IPS-18c (cell line): ENCODE measurements around the gene DLG2.

Source experiments
- H3K4me3 ChIP-seq: 2 replicates; pipeline ENCODE4 v1.7.0; 2013; ENCODE audit warnings: low read depth, mild to moderate bottlenecking, low read length, moderate library complexity; ENCODE audit not compliant: insufficient read depth
- H3K9me3 ChIP-seq: one replicate; pipeline ENCODE4 v1.6.1; 2013; ENCODE audit warnings: mild to moderate bottlenecking, low read length, moderate library complexity; ENCODE audit not compliant: control insufficient read depth, insufficient read depth

DLG2 gene

DNA sequence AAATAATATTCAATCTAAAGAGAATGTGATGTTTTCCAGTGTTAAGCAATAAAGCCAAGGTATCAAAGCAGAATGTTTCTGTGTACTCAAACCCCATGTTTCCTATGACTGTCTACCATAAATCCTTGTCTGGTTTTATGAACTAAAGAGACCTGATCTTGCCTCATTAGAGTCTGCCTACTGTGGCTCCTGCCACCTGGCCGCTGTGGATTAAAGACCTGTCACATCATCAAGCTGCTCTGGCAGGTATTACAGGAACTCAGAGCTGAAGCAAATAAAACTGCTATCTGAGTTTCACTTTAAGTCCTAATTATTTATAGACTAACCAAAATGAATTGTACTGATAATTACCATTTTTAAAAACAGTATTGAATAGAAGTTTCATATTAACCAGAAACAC lies 2133.2 kb downstream of the DLG2 start:
- H3K4me3 ChIP-seq, result no peak overlapping the region
- no peaks in the 10 kb centered on the region for H3K9me3 ChIP-seq

GRCh38 chr11:83493034-83493433 lies 2134.1 kb downstream of the DLG2 start:
- Histone ChIP-seq H3K9me3 (no peaks in the 10 kb centered on the region), H3K4me3 (no peak overlapping the region)

- Histone ChIP-seq H3K4me3 (no peak overlapping the region), H3K9me3 (no peaks in the 10 kb centered on the region)
Measured at GRCh38 chr11:83483808-83484207, 2143.3 kb downstream of the DLG2 start.

DNA sequence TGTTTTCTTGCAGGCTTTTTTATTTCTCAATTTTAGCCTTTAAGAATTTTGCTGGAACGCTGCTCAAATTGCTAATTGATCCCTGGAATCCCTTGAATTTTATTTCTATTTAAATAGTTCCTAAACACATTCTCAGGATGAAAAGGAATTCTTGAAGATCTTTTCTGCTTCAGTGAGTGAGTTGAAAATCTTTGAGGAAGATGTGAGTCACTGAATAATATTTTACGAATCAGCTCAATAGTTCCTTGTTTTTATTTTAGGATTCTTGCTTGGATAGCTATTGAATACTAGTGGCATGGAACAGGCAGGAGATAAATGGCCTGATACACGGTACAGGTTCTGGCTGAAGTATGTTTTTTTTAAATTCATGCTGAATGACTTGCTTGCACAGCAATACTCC lies 2146.3 kb downstream of the DLG2 start:
- no peak overlapping the region for H3K4me3 ChIP-seq
- no peaks in the 10 kb centered on the region for H3K9me3 ChIP-seq

- H3K4me3 ChIP-seq, result no peak overlapping the region
- no peaks in the 10 kb centered on the region for H3K9me3 ChIP-seq
Measured at GRCh38 chr11:83480251-83480650, 2146.9 kb downstream of the DLG2 start.

GRCh38 chr11:83477772-83478171 lies 2149.4 kb downstream of the DLG2 start:
- no peaks in the 10 kb centered on the region for H3K9me3 ChIP-seq
- no peak overlapping the region for H3K4me3 ChIP-seq

GRCh38 chr11:83475760-83476159 lies 2151.4 kb downstream of the DLG2 start:
- no peak overlapping the region for H3K4me3 ChIP-seq
- no peaks in the 10 kb centered on the region for H3K9me3 ChIP-seq

GRCh38 chr11:83473743-83474142 lies 2153.4 kb downstream of the DLG2 start:
- no peaks in the 10 kb centered on the region for H3K9me3 ChIP-seq
- no peak overlapping the region for H3K4me3 ChIP-seq

DNA sequence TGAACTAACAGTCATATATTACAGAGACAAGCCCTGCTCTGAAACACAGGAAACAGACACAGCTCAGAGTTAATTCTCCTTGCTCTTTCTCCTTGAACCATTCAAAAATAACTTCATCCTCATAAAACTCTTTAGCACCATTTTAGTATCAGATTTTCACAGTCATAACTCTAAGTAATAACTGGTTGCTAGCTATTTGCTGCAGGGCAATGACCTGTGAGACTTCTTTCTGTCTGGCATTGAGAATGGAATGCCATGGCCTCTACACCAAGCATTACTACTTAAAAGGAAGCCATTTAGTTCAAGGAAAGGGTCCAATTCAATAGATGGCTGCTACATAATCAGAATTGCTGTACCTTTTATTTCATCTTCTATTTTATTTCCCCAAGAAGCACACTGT lies 2154.3 kb downstream of the DLG2 start:
- Histone ChIP-seq H3K9me3 (no peaks in the 10 kb centered on the region), H3K4me3 (no peak overlapping the region)

GRCh38 chr11:83471831-83472727 lies 2155.1 kb downstream of the DLG2 start:
- Histone ChIP-seq H3K9me3 (no peaks in the 10 kb centered on the region), H3K4me3 (no peak overlapping the region)

- no peak overlapping the region for H3K4me3 ChIP-seq
Measured at GRCh38 chr11:83467837-83468236, 2159.3 kb downstream of the DLG2 start.

DNA sequence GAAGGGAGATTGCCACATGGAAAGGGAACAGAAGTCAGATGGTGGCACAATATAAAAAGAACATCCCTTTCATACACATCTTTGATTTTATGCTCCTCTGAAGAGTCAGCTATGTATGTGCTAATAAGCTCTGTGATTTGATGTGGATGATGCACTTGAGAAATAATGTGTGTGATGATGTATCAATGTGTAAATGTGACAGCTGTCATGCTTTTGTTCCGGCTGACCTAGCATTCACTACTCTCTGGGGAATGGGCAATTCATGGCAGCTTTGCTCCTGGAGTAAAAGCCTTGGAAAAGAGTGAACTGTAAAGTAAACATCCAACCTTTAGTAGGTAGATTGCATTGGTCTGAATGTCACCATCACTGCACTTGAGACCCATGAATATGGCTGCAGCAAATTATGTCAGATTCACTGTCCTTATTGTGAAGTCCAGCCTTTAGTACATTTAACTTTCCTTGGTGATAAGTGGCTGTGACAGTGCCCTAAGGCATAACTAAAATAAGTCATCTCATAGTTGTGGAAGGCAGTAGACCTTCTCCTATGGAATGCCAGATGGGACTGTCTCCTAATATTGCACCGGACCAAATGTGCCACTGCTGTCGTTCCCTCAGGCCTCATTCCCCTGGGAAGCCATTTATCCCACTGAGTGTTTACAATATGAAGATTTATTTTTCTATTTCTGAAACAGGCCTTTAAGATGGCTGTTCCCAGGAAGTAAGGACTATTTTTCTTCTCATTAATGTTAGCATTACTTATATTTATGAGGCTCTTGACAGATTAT lies 2162.8 kb downstream of the DLG2 start:
- H3K9me3 ChIP-seq, result no peaks in the 10 kb centered on the region

More at GRCh38 chr11:83467837-83468236, 2159.3 kb downstream of the DLG2 start:
- no peaks in the 10 kb centered on the region for H3K9me3 ChIP-seq

DNA sequence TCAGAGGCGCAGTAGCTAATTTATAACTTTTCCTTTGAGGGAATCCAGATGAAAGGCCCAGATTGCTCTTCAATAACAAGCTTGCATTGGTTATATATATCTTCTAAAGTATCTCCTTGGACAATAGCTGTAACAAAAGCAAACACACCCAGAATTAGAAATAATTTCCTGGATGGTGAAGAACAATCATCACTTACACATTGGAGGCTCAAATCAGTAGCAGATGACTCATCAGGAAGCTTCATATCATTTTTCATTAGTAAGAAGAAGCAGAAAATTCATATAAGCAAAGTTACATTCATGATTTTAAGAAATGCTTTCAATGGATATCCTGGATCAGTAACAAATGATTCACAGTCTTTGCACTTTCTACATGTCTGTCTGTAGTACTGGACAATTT lies 2167.3 kb downstream of the DLG2 start:
- Histone ChIP-seq H3K9me3 (no peaks in the 10 kb centered on the region), H3K4me3 (no peak overlapping the region)

More for the DNA sequence above, 2162.8 kb downstream of the DLG2 start:
- no peak overlapping the region for H3K4me3 ChIP-seq

- Histone ChIP-seq H3K4me3 (no peak overlapping the region), H3K9me3 (no peaks in the 10 kb centered on the region)
Measured at GRCh38 chr11:83456566-83456965, 2170.6 kb downstream of the DLG2 start.

DNA sequence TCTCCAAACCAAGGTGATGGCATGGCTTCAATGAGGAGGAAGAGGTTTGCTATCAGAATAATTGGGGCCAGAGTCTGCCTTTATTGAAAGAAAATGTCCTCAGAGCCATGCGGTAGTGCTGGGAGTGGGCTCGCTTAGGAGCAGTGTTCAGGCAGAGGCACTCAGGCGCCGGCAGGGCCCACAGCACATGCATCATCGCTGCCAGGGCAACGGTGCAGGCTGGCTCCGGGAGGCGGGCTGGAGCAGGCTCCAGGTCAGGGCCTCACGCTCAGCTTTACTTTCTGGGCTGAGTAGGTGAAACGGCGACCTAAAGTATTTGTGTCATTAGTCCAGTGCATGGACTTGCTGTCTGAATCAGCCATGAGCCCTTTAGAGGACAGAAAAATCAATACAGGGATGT lies 2171.1 kb downstream of the DLG2 start:
- Histone ChIP-seq H3K4me3 (no peak overlapping the region), H3K9me3 (no peaks in the 10 kb centered on the region)

DNA sequence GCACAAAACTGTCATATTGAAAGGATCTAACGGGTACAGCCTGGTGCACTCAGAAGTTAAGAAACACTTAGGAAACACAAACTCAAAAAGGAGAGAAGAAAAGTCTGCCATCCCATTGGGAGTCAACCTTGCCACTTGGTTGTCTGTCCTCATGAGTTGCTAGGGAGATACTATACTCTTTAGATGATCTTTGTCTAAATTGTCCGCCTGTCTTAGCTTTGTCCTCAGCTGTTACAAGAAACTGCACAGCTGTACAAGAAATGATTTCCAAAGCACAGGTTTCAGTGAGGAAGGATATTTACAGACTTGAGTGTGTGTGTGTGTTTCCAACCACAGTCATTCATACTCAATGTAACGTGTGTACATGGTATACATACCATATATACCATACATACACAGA lies 2171.8 kb downstream of the DLG2 start:
- Histone ChIP-seq H3K9me3 (no peaks in the 10 kb centered on the region), H3K4me3 (no peak overlapping the region)

GRCh38 chr11:83454674-83455073 lies 2172.5 kb downstream of the DLG2 start:
- no peak overlapping the region for H3K4me3 ChIP-seq
- no peaks in the 10 kb centered on the region for H3K9me3 ChIP-seq

DNA sequence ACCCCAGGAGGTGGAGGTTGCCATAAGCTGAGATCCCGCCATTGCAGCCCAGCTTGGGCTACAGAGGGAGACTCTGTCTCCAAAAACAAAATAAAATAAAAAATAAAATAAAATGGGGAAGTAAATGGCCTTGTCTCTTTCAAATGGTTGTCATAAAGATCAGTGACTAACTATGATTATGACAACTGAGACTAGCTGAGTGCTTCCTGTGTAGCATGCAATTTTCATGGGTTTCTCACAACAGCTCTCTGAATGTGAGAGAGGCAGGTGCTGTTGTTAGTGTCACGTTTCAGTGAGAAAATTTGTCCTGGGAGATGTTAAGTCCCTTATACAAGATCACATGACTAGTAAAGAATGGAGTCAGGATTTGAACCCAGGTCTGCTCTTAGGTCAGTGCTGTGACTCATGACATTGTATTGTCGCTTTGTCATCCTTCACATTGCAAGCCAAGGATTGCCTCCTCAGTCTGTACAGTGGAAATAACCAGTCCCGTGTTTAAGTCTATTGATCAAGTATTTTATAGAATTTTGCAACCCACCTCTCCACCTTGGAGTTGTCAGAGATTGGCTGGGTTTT lies 2177.7 kb downstream of the DLG2 start:
- H3K4me3 ChIP-seq, result no peak overlapping the region
- H3K9me3 ChIP-seq, result peaks cover 4% of the 10 kb centered on the region
